GM12878 (cell line): Measurements from ENCODE around the gene SHROOM3. TPM values are rescaled to one million over a fixed set of nuclear protein-coding genes. Genes with fewer than 3 reads are reported as not detected.

Source experiments
- ATAC-seq: fragments of 200-7000 bp; cut with Tn5 transposase; 3 replicates; pipeline ENCODE4 v1.9.1; 2020; ENCODE audit warnings: mild to moderate bottlenecking, moderate library complexity
- BruUV-seq: library from RNA; stranded (reverse); fragments of 400-500 nt; replicated peaks from 2 replicates; lab custom pipeline; 2021; lab: Mats Ljungman, UMichigan
- CTCF ChIA-PET: fragments of 300-600 bp; sonication (Branson Sonifier 250); formaldehyde crosslinking; extraction: SDS; loops from one replicate; lab custom pipeline; 2021; ENCODE audit warnings: inconsistent platforms; lab: Yijun Ruan, JAX
- POLR2A ChIA-PET: fragments of 350-600 bp; formaldehyde crosslinking; extraction: SDS; loops from one replicate; lab custom pipeline; 2021; ENCODE audit warnings: inconsistent platforms; lab: Charles Lee
- RAD21 ChIA-PET: fragments of 300-600 bp; sonication (Branson Sonifier 250); formaldehyde crosslinking; loops from one replicate; lab custom pipeline; 2023; ENCODE audit warnings: antibody characterized with exemption; ENCODE audit not compliant: unreplicated experiment; lab: Charles Lee
- SMC1A ChIA-PET: fragments of 300-600 bp; sonication (Branson Sonifier 250); formaldehyde crosslinking; loops from one replicate; lab custom pipeline; 2023; ENCODE audit not compliant: unreplicated experiment, uncharacterized antibody; lab: Charles Lee
- DNase-seq: peaks from one replicate; pipeline ENCODE4 v3.0.0-alpha.2; 2011; ENCODE audit warnings: low read depth, low spot score
- FAIRE-seq: peaks from 3 replicates; lab custom pipeline; 2011; peaks lifted over from hg19 to GRCh38; lab: Jason Lieb, UNC
- H2AFZ ChIP-seq: 2 replicates; pipeline ENCODE4 v1.6.0; 2011; ENCODE audit warnings: low read depth, low read length, control low read depth; ENCODE audit not compliant: control insufficient read depth
- H3K27ac ChIP-seq: 2 replicates; pipeline ENCODE4 v1.5.1; 2011; ENCODE audit warnings: control low read depth; ENCODE audit not compliant: control insufficient read depth, insufficient read depth
- H3K27me3 ChIP-seq, 2 experiments: replicated peaks in 1 of 2; 2 replicates each; pipeline versions ENCODE4 v1.6.0 to v1.6.1; 2011; ENCODE audit warnings: low read length in 1 of 2; ENCODE audit not compliant: control insufficient read depth in 2 of 2, insufficient read depth in 2 of 2
- H3K36me3 ChIP-seq, 2 experiments: 2 replicates each; pipeline ENCODE4 v1.5.1; 2011; ENCODE audit warnings: low read length in 1 of 2; ENCODE audit not compliant: control insufficient read depth in 2 of 2, insufficient read depth in 2 of 2
- H3K4me1 ChIP-seq: 2 replicates; pipeline ENCODE4 v1.6.1; 2011; ENCODE audit warnings: mild to moderate bottlenecking, low read length, moderate library complexity, mixed read lengths; ENCODE audit not compliant: control insufficient read depth, insufficient read depth
- H3K4me2 ChIP-seq: 2 replicates; pipeline ENCODE4 v1.6.0; 2011; ENCODE audit warnings: control low read depth; ENCODE audit not compliant: control insufficient read depth, insufficient read depth
- H3K4me3 ChIP-seq: fragments of 200-600 bp; sonication (generic); 2 replicates; pipeline ENCODE4 v1.5.1; 2016
- H3K79me2 ChIP-seq: 2 replicates; pipeline ENCODE4 v1.6.0; 2011; ENCODE audit warnings: low read length; ENCODE audit not compliant: control insufficient read depth, insufficient read depth
- H3K9ac ChIP-seq: 2 replicates; pipeline ENCODE4 v1.8.0; 2011; ENCODE audit warnings: low read length, control low read depth, mixed read lengths; ENCODE audit not compliant: control insufficient read depth, insufficient read depth
- H3K9me3 ChIP-seq: replicated peaks from 3 replicates; pipeline ENCODE4 v1.5.1; 2011; ENCODE audit warnings: mild to moderate bottlenecking, low read length; ENCODE audit not compliant: control insufficient read depth, insufficient read depth
- H4K20me1 ChIP-seq: 2 replicates; pipeline ENCODE4 v1.6.0; 2011; ENCODE audit not compliant: control insufficient read depth, insufficient read depth
- BCLAF1 ChIP-seq: fragments of 450-650 bp; IDR thresholded peaks from 2 replicates; pipeline ENCODE4 v1.6.1; 2017; ENCODE audit warnings: antibody characterized with exemption, mild to moderate bottlenecking, moderate library complexity
- CEBPZ ChIP-seq: fragments of 150-350 bp; IDR thresholded peaks from 2 replicates; pipeline ENCODE4 v1.6.1; 2016; ENCODE audit warnings: low read depth, low read length
- E4F1 ChIP-seq: fragments of 450-650 bp; IDR thresholded peaks from 2 replicates; pipeline ENCODE4 v1.6.1; 2018; ENCODE audit warnings: borderline replicate concordance, mild to moderate bottlenecking; ENCODE audit not compliant: partially characterized antibody
- EED ChIP-seq: sonication (generic); IDR thresholded peaks from 2 replicates; pipeline ENCODE4 v1.6.1; 2016; ENCODE audit warnings: antibody characterized with exemption, low read depth
- ETV6 ChIP-seq, 2 experiments: fragments of 450-650 bp in 1 of 2; IDR thresholded peaks in 1 of 2; conservative IDR thresholded peaks in 1 of 2; 2 replicates each; pipeline ENCODE4 v1.6.1; 2014; ENCODE audit warnings: antibody characterized with exemption in 1 of 2, borderline replicate concordance in 1 of 2, low read depth in 1 of 2, mild to moderate bottlenecking in 1 of 2, moderate library complexity in 1 of 2
- MLLT1 ChIP-seq: fragments of 450-650 bp; IDR thresholded peaks from 2 replicates; pipeline ENCODE4 v1.6.1; 2016; ENCODE audit warnings: mild to moderate bottlenecking
- NR2C1 ChIP-seq: fragments of 450-650 bp; IDR thresholded peaks from 2 replicates; pipeline ENCODE4 v1.6.1; 2017; ENCODE audit warnings: antibody characterized with exemption, mild to moderate bottlenecking, moderate library complexity
- PBX3 ChIP-seq: IDR thresholded peaks from 2 replicates; pipeline ENCODE4 v1.6.1; 2011; ENCODE audit warnings: mild to moderate bottlenecking, low read depth, low read length, moderate library complexity; ENCODE audit not compliant: insufficient replicate concordance
- POLR2AphosphoS5 ChIP-seq: IDR thresholded peaks from 2 replicates; pipeline ENCODE4 v1.6.1; 2011; ENCODE audit warnings: mild to moderate bottlenecking, low read length, inconsistent platforms
- SMC3 ChIP-seq: IDR thresholded peaks from 2 replicates; pipeline ENCODE4 v1.6.1; 2011; ENCODE audit warnings: low read length, improper control_type of control experiment, borderline replicate concordance
- SP1 ChIP-seq: IDR thresholded peaks from one replicate; pipeline ENCODE4 v1.6.1; 2011; ENCODE audit warnings: low read depth, low read length
- STAT3 ChIP-seq: IDR thresholded peaks from 2 replicates; pipeline ENCODE4 v1.6.1; 2011; ENCODE audit warnings: low read depth, low read length, improper control_type of control experiment
- YY1 ChIP-seq: IDR thresholded peaks from 2 replicates; pipeline ENCODE4 v1.6.1; 2011; ENCODE audit warnings: low read depth, mild to moderate bottlenecking, low read length
- WGBS: methylation state at CpG from one replicate; pipeline ENCODE4 v1.1.6; 2016; ENCODE audit warnings: low lambda C conversion rate; ENCODE audit not compliant: insufficient replicate concordance, insufficient coverage; ENCODE audit errors: missing lambda C conversion rate; 5-methylcytosine and 5-hydroxymethylcytosine counted together
- in situ Hi-C: fragments of 300-500 bp; cut with MboI; formaldehyde crosslinking; loops from 9 replicates; pipeline ENCODE4 v1.14.3; 2018; ENCODE audit warnings: mixed read lengths
- intact Hi-C: fragments of 100-400 bp; cut with micrococcal nuclease; formaldehyde crosslinking; loops from one replicate; pipeline ENCODE4 v1.14.2; 2022; ENCODE audit not compliant: unreplicated experiment
- polyA plus RNA-seq, 11 experiments: library from polyadenylated mRNA; depleted of rRNA in 4 of 11; unstranded in 6 of 11; stranded (reverse) in 5 of 11; fragments of >200 nt; fragmentation: Nextera tagmentation in 4 of 11; fragmentation: Illumina TruSeq in 1 of 11; extraction: Ambion mirVana in 4 of 11; extraction: Trizol in 1 of 11; gene quantifications; 1 replicate in 1 of 11; 2 replicates in 10 of 11; pipeline versions ENCODE4 v1.2.1 to v1.2.3, GENCODE V29; 2011 to 2016; ENCODE audit warnings: inconsistent platforms in 2 of 11, missing spikeins in 2 of 11, low read depth in 1 of 11
- total RNA-seq, 4 experiments: library from RNA; depleted of rRNA in 3 of 4; stranded (reverse); fragments of >200 nt in 3 of 4; fragmentation: Illumina TruSeq in 1 of 4; extraction: Trizol in 1 of 4; gene quantifications; 2 replicates each; pipeline versions ENCODE4 v1.2.1 to v1.2.3, GENCODE V29; 2013 to 2021

The SHROOM3 gene
- total and polyA plus RNA-seq, 10 of the 15 experiments (the other 5 are each of a cell fraction or from before 2014, with no cell fraction given): under 0.01 to 0.29 (median 0.08) TPM; not detected in 1

- Histone ChIP-seq H3K79me2 (no peaks in the 10 kb centered on the region), H3K4me3 (no peak overlapping the region), H3K27me3 (peaks cover 2 to 23% of the 10 kb centered on the region in 2 experiments; a peak in 3 of 4 replicates), H3K9ac (no peak overlapping the region), H4K20me1 (no peaks in the 10 kb centered on the region), H3K9me3 (no peaks in the 10 kb centered on the region), H3K36me3 (no peaks in the 10 kb centered on the region), H2AFZ (no peak overlapping the region), H3K4me1 (peaks cover 14% of the 10 kb centered on the region), H3K4me2 (no peak overlapping the region), H3K27ac (no peak overlapping the region)
- ChIA-PET POLR2A (no interaction called here), RAD21 (no interaction called here), SMC1A (no interaction called here), CTCF (no interaction called here)
- no TSS peak for BruUV-seq
- no peak for FAIRE-seq
- intact Hi-C loops: no loop called here
- 47% methylated on average over 2 of the region's 2 CpGs for WGBS
- ATAC-seq: no peak
- in situ Hi-C loops: no loop called here
- no peak for DNase-seq
- TF ChIP-seq SP1: no peak
- TF ChIP-seq NR2C1: no peak
- no peak for TF ChIP-seq PBX3
- no peak for TF ChIP-seq STAT3
- TF ChIP-seq ETV6 (conservative IDR thresholded peaks at IDR 0.05 in 1 of 2, IDR thresholded peaks at IDR 0.05 in 1 of 2; ENCODE audit: borderline replicate concordance in 1 of 2, low read depth in 1 of 2): no peak
- no peak for TF ChIP-seq MLLT1
- TF ChIP-seq BCLAF1: no peak
- no peak for TF ChIP-seq YY1
- no peak for TF ChIP-seq POLR2AphosphoS5
- TF ChIP-seq E4F1: no peak
- no peak for TF ChIP-seq EED
- TF ChIP-seq SMC3: no peak
- TF ChIP-seq CEBPZ: no peak
Measured at GRCh38 chr4:76692761-76693160, 257.7 kb downstream of the SHROOM3 start.
